H1 (cell line): ENCODE measurements around the gene SLC2A4RG. TPM values are rescaled to one million over a fixed set of nuclear protein-coding genes. Genes with fewer than 3 reads are reported as not detected.

Experiments used
- GTF2F1 ChIP-seq: IDR thresholded peaks from 2 replicates; pipeline ENCODE4 v1.6.1; 2012; ENCODE audit warnings: low read depth, low read length, improper control_type of control experiment, borderline replicate concordance
- RBBP5 ChIP-seq: IDR thresholded peaks from 2 replicates; pipeline ENCODE4 v1.7.1; 2012; ENCODE audit warnings: low read depth, mild to moderate bottlenecking, inconsistent platforms, low read length, moderate library complexity, borderline replicate concordance
- USF2 ChIP-seq: IDR thresholded peaks from 2 replicates; pipeline ENCODE4 v1.6.1; 2011; ENCODE audit warnings: low read length, improper control_type of control experiment
- polyA plus RNA-seq, 7 experiments: library from polyadenylated mRNA; depleted of rRNA in 3 of 7; stranded (reverse) in 5 of 7; unstranded in 2 of 7; fragments of >200 nt in 5 of 7; fragments of 200-250 nt in 2 of 7; gene quantifications; 1 replicate in 5 of 7; 2 replicates in 1 of 7; 4 replicates in 1 of 7; pipeline versions ENCODE4 v1.2.1 to v1.2.3, GENCODE V29; 2011 to 2013; ENCODE audit warnings: missing spikeins in 2 of 7, mixed read lengths in 2 of 7
- total RNA-seq: library from RNA; stranded (reverse); fragmentation: NEBNext Ultra II Directional; extraction: Animal tissue kit (Norgen Biotek cat#: 25700); gene quantifications from 2 replicates; pipeline ENCODE4 v1.2.1, GENCODE V29; 2021

The SLC2A4RG gene
- total and polyA plus RNA-seq, 2 of the 8 experiments (the other 6 are each of a cell fraction or from before 2014, with no cell fraction given), result 15.9 to 29.1 TPM

DNA sequence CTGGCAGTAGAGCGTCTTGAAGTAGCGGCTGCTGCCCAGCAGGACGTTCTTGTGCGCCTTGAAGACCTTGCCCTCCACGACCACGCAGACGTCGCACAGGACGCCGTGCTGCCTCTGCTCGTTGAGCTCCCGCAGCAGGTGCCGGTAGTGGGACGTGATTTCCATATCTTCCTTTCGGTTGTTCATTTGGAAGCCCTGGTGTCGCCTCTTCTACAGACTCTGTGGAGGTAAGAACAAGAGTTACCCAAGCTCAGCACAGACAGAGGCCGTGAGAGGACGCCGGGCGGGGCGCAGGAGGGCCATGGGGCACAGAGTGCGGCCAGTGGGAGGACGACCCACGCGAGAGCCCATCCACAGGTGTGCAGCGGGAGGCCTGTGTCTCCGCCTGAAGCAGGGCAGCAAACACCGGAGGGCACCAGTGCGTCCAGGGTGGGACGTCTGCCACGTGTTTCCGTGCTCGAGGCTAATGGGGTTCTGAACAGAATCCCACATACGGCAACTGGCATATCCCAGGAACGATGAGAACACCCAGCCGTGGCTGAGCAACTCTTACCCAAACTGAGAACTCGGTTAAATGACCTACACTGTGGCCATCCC, 51.1 kb downstream of the SLC2A4RG start (continued):
- TF ChIP-seq GTF2F1, result no peak
- TF ChIP-seq RBBP5, result no peak
- TF ChIP-seq USF2, result no peak
